GM15510 (cell line): ENCODE results near the gene HACD3.

Experiments used
- POLR2A ChIP-seq: IDR thresholded peaks from 3 replicates; pipeline ENCODE4 v1.6.1; 2011; ENCODE audit warnings: borderline replicate concordance; ENCODE audit not compliant: insufficient read length; ENCODE audit errors: extremely low read depth

HACD3 gene

DNA sequence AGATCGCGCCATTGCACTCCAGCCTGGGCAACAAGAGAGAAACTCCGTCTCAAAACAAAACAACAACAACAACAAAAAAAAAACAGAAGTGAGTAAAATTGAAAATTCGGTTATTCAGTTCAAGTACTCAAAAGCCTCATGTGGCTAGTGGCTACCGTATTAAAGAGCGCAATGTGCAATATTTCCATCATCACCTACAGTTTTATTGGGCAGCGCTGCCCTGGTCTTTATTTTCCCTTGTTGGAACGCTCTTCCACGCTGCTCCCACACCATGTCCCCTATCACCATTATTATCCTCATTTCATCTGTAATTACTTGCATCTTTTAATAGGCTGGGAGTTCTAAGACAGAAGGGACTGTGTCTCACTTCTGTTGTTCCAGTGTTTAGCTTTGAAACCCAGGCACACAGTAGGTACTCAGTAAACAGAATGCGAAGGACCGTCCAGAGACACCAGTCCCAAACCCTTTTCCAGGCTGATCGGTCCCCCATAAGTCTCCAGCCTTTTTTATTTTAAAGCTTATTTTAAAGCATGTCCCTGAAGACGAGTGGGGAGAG, 423 bp upstream of the HACD3 start:
- no peak for TF ChIP-seq POLR2A

DNA sequence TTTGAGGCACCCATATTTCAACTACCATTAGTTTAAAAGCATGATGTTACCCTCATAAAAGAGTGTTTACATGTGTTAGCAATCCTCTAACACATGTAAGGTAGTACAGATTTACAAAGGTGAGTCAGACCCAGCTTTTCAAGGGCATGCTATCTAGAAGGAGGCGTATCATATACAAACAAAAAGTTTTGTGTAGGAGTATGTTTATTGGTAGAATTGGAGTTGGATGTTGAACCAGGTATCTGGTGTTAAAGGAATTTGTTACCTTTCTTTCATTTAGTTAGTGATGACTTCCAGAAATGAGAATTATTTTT, 2.4 kb downstream of the HACD3 start:
- TF ChIP-seq POLR2A, result no peak

DNA sequence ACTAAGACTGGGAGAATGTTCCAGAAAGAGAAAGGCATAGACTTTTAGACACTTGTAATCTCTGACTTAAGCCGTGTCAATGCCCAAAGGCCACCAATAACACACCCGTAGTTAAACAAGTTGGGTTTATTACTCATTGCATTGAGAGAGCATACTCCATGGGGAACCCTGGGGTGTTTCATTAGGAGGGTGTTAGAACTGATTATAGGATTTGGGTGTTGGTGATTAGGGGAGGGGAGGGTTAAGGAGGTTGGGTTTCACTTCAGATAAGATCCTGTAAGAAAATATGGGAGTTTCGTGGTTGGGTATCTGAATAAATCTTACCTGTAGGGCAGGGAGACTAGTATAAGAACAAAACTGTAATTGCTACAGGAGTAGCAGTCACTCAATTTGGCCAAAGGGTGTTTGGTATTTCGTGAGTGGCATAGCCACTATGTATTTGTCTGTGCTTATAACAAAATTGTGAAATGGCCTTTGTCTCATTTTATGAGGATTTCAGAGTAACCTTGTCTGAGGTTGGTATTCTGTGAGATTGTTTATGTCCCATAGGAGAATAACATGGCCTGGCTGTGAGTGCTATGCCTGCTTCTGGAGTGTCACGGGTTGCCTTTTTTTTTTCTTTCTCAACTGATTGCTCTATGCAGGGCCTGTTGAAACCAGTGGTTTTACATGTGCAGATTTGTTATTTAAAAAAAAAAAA, 2.9 kb downstream of the HACD3 start:
- TF ChIP-seq POLR2A, result no peak

DNA sequence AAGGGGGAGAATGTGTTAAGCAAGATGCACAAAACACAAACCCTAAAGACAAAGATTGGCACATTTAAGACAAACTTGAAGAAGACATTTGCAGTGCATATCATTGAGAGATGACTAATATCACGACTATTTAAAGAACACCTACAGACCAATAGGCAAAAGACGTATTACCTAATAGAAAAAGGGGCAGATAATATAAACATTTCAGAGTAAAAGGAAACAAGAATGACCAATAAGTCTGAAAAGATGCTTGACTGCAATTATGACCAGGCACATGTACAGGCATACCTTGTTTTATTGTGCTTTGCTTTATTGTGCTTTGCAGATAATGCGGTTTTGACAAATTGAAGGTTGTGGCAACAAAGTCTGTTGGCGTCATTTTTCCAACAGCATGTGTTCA, 4.9 kb downstream of the HACD3 start:
- no peak for TF ChIP-seq POLR2A

- no peak for TF ChIP-seq POLR2A
Measured at GRCh38 chr15:65540314-65540713, 10.1 kb downstream of the HACD3 start.

- no peak for TF ChIP-seq POLR2A
Measured at GRCh38 chr15:65541231-65541820, 11.1 kb downstream of the HACD3 start.

DNA sequence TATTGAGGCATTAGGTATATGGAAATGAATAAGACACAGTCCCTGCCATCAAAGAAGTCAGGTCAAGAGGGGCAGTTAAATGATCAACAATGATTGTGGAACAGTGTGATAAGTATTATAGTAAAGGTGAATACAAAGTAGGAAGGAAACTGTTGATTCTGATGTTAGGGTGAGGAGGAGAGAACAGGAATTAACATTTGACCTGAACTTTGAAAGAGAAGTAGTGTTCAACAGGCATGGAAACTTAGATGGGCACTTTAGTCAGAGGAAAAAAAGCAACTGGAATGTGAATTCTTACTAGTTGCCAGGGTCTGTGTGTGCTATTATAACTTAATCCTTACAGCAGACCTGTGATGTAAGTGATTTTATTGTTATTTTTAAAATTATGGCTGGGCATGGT, 17.6 kb downstream of the HACD3 start:
- TF ChIP-seq POLR2A, result no peak

GRCh38 chr15:65550681-65551098, 20.4 kb downstream of the HACD3 start:
- no peak for TF ChIP-seq POLR2A

- no peak for TF ChIP-seq POLR2A
Measured at GRCh38 chr15:65551183-65551582, 20.9 kb downstream of the HACD3 start.

GRCh38 chr15:65553691-65554090, 23.4 kb downstream of the HACD3 start:
- no peak for TF ChIP-seq POLR2A

GRCh38 chr15:65556622-65557021, 26.4 kb downstream of the HACD3 start:
- TF ChIP-seq POLR2A, result no peak

DNA sequence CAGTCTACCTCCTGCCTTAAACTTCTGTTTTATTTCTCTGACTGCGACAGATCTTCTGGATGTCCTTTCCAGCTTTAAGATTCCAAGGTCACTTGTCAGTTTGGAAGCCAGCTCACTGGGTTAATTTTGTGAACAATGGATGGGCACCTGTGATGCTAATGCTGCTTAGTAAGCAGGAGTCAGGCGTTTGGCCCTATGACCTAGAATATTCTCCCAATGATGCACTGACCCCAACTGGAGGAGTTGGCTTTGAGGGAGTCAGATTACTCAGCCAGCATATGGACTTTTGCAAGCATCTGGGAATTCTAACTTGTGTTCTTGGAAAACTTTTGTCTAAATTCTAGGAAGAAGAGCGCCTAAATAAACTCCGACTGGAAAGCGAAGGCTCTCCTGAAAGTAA, 28.1 kb downstream of the HACD3 start:
- TF ChIP-seq POLR2A, result no peak

GRCh38 chr15:65558997-65559760, 28.9 kb downstream of the HACD3 start:
- TF ChIP-seq POLR2A, result no peak

DNA sequence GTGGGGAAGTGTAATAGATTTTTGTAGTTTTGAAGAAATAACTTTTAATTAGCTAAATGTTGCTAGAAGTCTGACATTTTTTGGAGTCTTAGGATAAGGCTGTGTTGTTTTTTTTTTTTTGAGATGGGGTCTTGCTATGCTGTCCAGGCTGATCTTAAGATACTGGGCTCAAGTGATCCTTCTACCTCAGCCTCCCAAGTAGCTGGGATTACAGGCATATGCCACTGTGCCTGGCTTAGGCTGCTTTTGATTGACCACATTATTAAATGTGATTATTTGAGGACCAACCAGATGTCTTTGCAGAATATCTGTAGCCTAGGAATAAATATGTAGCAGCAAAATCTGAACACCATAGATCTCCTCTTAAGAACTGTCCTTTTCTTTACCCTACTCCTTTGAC, 29.7 kb downstream of the HACD3 start:
- no peak for TF ChIP-seq POLR2A

DNA sequence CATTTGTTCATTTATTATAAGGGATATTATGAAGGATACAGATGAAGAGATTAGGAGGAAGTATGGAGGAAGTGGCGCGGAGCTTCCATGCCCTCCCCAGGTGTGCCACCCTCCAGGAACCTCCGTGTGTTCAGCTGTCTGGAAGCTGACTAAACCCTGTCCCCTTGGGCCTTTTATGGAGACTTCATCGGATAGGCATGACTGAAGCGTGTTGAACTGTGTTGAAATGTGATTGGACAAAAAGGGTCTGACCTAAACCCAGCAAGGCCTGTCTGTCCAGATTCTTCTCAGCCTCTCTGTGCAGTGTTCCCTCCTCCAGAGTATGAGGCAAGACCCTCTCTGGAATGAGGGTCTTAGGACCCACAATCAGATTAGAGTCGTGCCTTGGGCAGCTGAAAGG, 31.7 kb downstream of the HACD3 start:
- no peak for TF ChIP-seq POLR2A

DNA sequence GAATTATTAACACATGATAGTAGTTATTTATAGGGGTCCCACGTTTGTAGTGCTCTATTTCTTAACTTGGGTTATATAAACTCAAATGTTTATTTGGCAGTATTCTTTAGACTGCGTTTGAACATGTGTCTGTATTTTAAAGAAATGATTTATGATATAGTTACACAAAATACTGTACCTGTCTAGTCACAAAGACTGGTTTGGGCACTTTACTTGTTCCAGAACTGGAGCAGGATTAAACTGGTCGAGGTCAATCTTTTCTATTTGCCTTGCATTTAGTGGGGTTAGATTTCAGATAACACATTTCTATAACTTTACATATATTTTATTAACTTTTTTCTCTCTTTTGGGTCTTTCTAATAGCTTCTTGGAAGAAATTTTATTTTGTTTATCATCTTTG, 39.5 kb downstream of the HACD3 start:
- TF ChIP-seq POLR2A, result no peak

DNA sequence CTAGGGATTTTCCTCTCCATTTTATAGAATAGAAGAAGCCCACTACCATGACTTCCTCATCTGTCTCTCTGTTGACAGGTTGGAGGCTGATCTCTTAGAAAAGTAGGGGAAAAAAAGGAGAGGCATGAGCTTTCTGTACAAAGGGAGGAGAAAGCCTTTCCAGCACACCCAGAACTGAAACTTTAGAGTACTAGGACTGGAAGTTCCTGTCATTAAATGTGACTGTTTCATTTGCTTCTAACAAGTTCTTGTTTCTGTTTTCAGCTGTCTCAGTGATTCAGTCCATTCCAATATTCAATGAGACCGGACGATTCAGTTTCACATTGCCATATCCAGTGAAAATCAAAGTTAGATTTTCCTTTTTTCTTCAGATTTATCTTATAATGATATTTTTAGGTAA, 41.7 kb downstream of the HACD3 start:
- TF ChIP-seq POLR2A, result no peak

- no peak for TF ChIP-seq POLR2A
Measured at GRCh38 chr15:65576664-65577063, 46.4 kb downstream of the HACD3 start.
